NT2/D1 (cell line): ENCODE measurements around the gene NUP50.

Source experiments
- YY1 ChIP-seq: IDR thresholded peaks from 2 replicates; pipeline ENCODE4 v1.6.1; 2011; ENCODE audit not compliant: insufficient read length, insufficient read depth
- ZNF274 ChIP-seq: IDR thresholded peaks from 2 replicates; pipeline ENCODE4 v1.6.1; 2011; ENCODE audit warnings: mild to moderate bottlenecking, low read depth, low read length

DNA sequence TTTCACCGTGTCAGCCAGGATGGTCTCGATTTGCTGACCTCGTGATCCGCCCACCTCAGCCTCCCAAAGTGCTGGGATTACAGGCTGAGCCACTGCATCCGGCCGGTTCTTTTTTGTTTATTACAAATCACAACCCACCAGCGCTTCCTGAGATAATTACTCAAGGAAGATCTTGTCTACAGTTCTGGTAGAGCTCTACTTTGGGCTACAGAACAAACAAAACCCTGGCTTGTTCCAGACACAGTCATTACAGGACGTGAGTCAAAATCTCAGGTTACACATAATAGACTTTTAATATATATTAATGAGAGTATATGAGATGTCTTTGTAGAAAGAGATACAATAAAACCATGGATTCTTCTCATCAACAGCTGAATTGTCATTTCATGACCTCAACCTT is 42.8 kb upstream of the NUP50 start:
- TF ChIP-seq ZNF274, result no peak
- TF ChIP-seq YY1, result no peak
